Dedifferentiated amniotic fluid mesenchymal stem cell (primary cell): Measurements from ENCODE around the gene PTPRC.
A peak's percentile ranks its signal among the peaks of the same experiment; 100 is the strongest.

Experiments
- DNase-seq: peaks from one replicate; pipeline ENCODE4 v3.0.0-alpha.2; 2016; ENCODE audit errors: extremely low spot score

Gene PTPRC

GRCh38 chr1:198676253-198676652 is 37.4 kb downstream of the PTPRC start:
- no peak for DNase-seq

- DNase-seq = no peak
Observed at GRCh38 chr1:198677027-198677426, 38.2 kb downstream of the PTPRC start.

- no peak for DNase-seq
Observed at GRCh38 chr1:198677871-198678270, 39.0 kb downstream of the PTPRC start.

- no peak for DNase-seq
Observed at GRCh38 chr1:198678301-198678836, 39.5 kb downstream of the PTPRC start.

GRCh38 chr1:198678901-198679329 is 40.1 kb downstream of the PTPRC start:
- DNase-seq = no peak

GRCh38 chr1:198679535-198680173 is 40.8 kb downstream of the PTPRC start:
- no peak for DNase-seq

- no peak for DNase-seq
Observed at GRCh38 chr1:198680174-198680875, 41.5 kb downstream of the PTPRC start.

- DNase-seq = peak; percentile 37
Observed at GRCh38 chr1:198681252-198681651, 42.4 kb downstream of the PTPRC start.

- DNase-seq = peak; percentile 85
Observed at GRCh38 chr1:198681831-198682759, 43.3 kb downstream of the PTPRC start.

- DNase-seq = no peak
Observed at GRCh38 chr1:198682850-198683249, 44.0 kb downstream of the PTPRC start.

GRCh38 chr1:198683449-198683848 is 44.6 kb downstream of the PTPRC start:
- DNase-seq = no peak

GRCh38 chr1:198686069-198686728 is 47.4 kb downstream of the PTPRC start:
- peak; percentile 76 for DNase-seq

GRCh38 chr1:198687429-198687828 is 48.6 kb downstream of the PTPRC start:
- no peak for DNase-seq

- no peak for DNase-seq
Observed at GRCh38 chr1:198691063-198691462, 52.2 kb downstream of the PTPRC start.

- DNase-seq = no peak
Observed at GRCh38 chr1:198693321-198693720, 54.5 kb downstream of the PTPRC start.

GRCh38 chr1:198694542-198694941 is 55.7 kb downstream of the PTPRC start:
- DNase-seq = no peak

GRCh38 chr1:198696211-198696610 is 57.4 kb downstream of the PTPRC start:
- DNase-seq = no peak

- DNase-seq = no peak
Observed at GRCh38 chr1:198699167-198700015, 60.6 kb downstream of the PTPRC start.

GRCh38 chr1:198700016-198700392 is 61.2 kb downstream of the PTPRC start:
- DNase-seq = no peak

GRCh38 chr1:198700396-198700795 is 61.6 kb downstream of the PTPRC start:
- DNase-seq = no peak

GRCh38 chr1:198701250-198701649 is 62.4 kb downstream of the PTPRC start:
- no peak for DNase-seq
